ENCODE results near the gene B4GALT6.

- TF ChIP-seq ATF3 (IDR thresholded peaks at IDR 0.05) (no peak), ATF3 (CRISPR knock-in tag; conservative IDR thresholded peaks at IDR 0.05) (no peak), CTCF (IDR thresholded peaks at IDR 0.05 in 2 of 3, conservative IDR thresholded peaks at IDR 0.05 in 1 of 3; ENCODE audit: insufficient read depth in 2 of 3, low read depth in 1 of 3, low read length in 3 of 3) (no peak), REST (IDR thresholded peaks at IDR 0.05; ENCODE audit: borderline replicate concordance) (no peak), REST (CRISPR knock-in tag; IDR thresholded peaks at IDR 0.05; ENCODE audit: low read depth) (no peak), RCOR1 (IDR thresholded peaks at IDR 0.05; ENCODE audit: borderline replicate concordance in 1 of 2, low read depth in 2 of 2, low read length in 2 of 2) (no peak)
Measured at GRCh38 chr18:31719363-31720006, 35.1 kb upstream of the B4GALT6 start.
